ENCODE measurements around the gene HSD17B8. TPM values are rescaled to one million over a fixed set of nuclear protein-coding genes. Genes with fewer than 3 reads are reported as not detected.

Gene HSD17B8
- total RNA-seq, 2 experiments from 2014 or later = 11.0 to 13.6 TPM

DNA sequence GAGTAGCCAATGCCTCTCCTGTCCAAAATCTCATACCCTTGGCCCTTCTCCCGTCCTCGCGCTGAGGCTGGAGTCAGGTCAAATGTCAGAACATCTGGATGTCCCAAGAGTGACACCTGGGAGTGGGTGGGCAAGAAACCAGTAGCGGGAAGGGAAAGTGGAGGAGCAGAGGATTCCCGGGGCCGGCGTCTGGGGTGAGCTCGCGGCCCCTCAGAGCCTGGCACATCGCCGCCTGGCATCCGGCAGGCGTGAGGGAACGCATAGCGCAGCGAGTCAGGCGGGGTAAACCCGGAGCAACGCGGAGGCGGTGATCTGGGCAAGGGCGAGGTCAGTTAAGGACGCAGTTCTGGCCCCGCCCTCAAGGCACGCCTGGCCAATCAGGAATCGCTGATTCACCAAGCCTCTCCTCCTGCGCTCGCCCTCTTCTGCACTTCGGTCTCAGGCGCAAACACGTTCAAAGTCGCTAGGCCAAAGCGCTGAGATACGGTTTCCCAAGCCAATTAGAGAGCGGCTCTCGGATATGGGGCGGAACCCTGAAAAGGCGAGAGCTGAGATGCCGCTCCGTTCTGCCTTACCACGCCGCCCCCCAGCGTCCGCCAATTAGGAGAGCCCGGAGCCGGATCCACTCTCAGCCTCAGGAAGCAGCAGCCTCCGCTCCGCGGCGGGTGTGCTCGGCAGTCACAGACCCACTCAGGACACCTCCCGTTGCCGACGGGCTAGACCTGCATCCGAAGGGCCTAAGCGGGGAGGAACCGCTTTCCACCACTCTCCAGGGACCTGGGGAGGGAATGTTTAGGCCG, 44.7 kb downstream of the HSD17B8 start:
- ChIA-PET CTCF (interaction anchor here (0.6 to 4.3 kb wide), 44 partner anchors 10 to 265 kb away, joined by 3 to 30 read pairs (median 5); partner anchors contain the start of genes B3GALT4, COL11A2, PFDN6 and RING1), POLR2A (interaction anchor here (0.6 to 2.2 kb wide), 5 partner anchors 23 to 276 kb away, joined by 3 to 7 read pairs (median 3); partner anchors contain the start of genes B3GALT4, RING1, RPS18 and VPS52)
- Mint-ChIP-seq H3K9me3 (no peaks in the 10 kb centered on the region), H3K4me3 (peak overlapping the region; percentile 86), H3K27ac (peak overlapping the region; percentile 97), H3K36me3 (ENCODE audit: low read depth) (peaks cover 28% of the 10 kb centered on the region), H3K4me1 (peaks cover 39% of the 10 kb centered on the region), H3K27me3 (peaks cover 4% of the 10 kb centered on the region)
- DNase-seq = peak; percentile 98

GRCh38 chr6:33249732-33250630, 45.5 kb downstream of the HSD17B8 start:
- peaks cover 28% of the 10 kb centered on the region for H3K36me3 Mint-ChIP-seq (ENCODE audit: low read depth)
- ChIA-PET POLR2A (interaction anchor here (0.6 to 2.2 kb wide), 4 partner anchors 22 to 217 kb away, joined by 3 to 7 read pairs (median 4); partner anchors contain the start of genes B3GALT4, RPS18 and VPS52), CTCF (interaction anchor here (0.7 to 4.3 kb wide), 16 partner anchors 12 to 130 kb away, joined by 3 to 30 read pairs (median 8); partner anchors contain the start of genes B3GALT4, RING1 and VPS52)
- peaks cover 39% of the 10 kb centered on the region for H3K4me1 Mint-ChIP-seq
- peaks cover 4% of the 10 kb centered on the region for H3K27me3 Mint-ChIP-seq
- peak overlapping the region; percentile 97 for H3K27ac Mint-ChIP-seq
- peak overlapping the region; percentile 86 for H3K4me3 Mint-ChIP-seq
- DNase-seq = peak; percentile 10
- H3K9me3 Mint-ChIP-seq = no peaks in the 10 kb centered on the region

DNA sequence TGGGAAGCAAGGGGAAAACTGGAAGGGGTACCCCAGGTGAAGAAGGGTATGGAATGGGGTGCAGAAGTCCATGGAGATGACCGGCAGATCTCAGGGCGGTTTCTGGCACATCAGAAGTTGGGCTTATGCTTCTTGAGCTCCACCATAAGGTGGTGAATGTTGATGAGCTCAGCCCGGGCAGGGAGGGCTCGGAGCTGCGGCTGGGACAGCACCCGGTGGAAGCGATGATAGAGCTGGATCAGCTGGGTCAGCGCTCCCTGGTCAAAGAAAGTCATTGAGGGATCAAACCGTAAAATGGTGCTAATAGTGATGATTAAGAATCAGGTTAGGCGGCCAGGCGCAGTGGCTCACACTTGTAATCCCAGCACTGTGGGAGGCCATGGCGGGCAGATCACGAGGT, 46.3 kb downstream of the HSD17B8 start:
- Mint-ChIP-seq H3K4me3 (peak overlapping the region; percentile 86), H3K36me3 (ENCODE audit: low read depth) (peaks cover 29% of the 10 kb centered on the region), H3K4me1 (peaks cover 39% of the 10 kb centered on the region), H3K27me3 (peaks cover 4% of the 10 kb centered on the region), H3K27ac (peak overlapping the region; percentile 97), H3K9me3 (no peaks in the 10 kb centered on the region)
- ChIA-PET CTCF (interaction anchor here (0.6 to 3.8 kb wide), 6 partner anchors 11 to 54 kb away, joined by 3 to 24 read pairs (median 6); partner anchors contain the start of genes B3GALT4, RING1, RPS18 and VPS52), POLR2A (no interaction called here)
- DNase-seq = no peak

- ChIA-PET POLR2A (interaction anchor here (0.6 kb wide), 1 partner anchor 48 kb away, joined by 4 read pairs; no protein-coding TSS in a partner anchor), CTCF (interaction anchor here (0.6 to 1.8 kb wide), 3 partner anchors 21 to 33 kb away, joined by 3 to 6 read pairs (median 5); partner anchors contain the start of genes B3GALT4, RPS18 and VPS52)
- no peaks in the 10 kb centered on the region for H3K9me3 Mint-ChIP-seq
Observed at GRCh38 chr6:33251395-33252012, 47.0 kb downstream of the HSD17B8 start.

GRCh38 chr6:33252759-33253158, 48.3 kb downstream of the HSD17B8 start:
- ChIA-PET CTCF (interaction anchor here (0.7 kb wide), 1 partner anchor 13 kb away, joined by 3 read pairs; no protein-coding TSS in a partner anchor), POLR2A (no interaction called here)
- Mint-ChIP-seq H3K36me3 (ENCODE audit: low read depth) (peaks cover 33% of the 10 kb centered on the region), H3K4me1 (peaks cover 39% of the 10 kb centered on the region), H3K4me3 (no peak overlapping the region), H3K9me3 (no peaks in the 10 kb centered on the region), H3K27me3 (no peaks in the 10 kb centered on the region), H3K27ac (no peak overlapping the region)
- no peak for DNase-seq

More at GRCh38 chr6:33251395-33252012, 47.0 kb downstream of the HSD17B8 start:
- peaks cover 3% of the 10 kb centered on the region for H3K27me3 Mint-ChIP-seq
- H3K36me3 Mint-ChIP-seq (ENCODE audit: low read depth) = peaks cover 32% of the 10 kb centered on the region
- H3K27ac Mint-ChIP-seq = peak overlapping the region; percentile 73
- H3K4me1 Mint-ChIP-seq = peaks cover 39% of the 10 kb centered on the region
- no peak for DNase-seq
- peak overlapping the region; percentile 20 for H3K4me3 Mint-ChIP-seq

GRCh38 chr6:33254591-33254990, 50.1 kb downstream of the HSD17B8 start:
- peaks cover 25% of the 10 kb centered on the region for H3K4me1 Mint-ChIP-seq
- ChIA-PET CTCF (interaction anchor here (0.5 to 0.9 kb wide), 3 partner anchors 14 to 181 kb away, joined by 3 to 4 read pairs (median 3); partner anchors contain the start of gene HLA-DPA1), POLR2A (no interaction called here)
- H3K27ac Mint-ChIP-seq = no peak overlapping the region
- H3K4me3 Mint-ChIP-seq = no peak overlapping the region
- no peaks in the 10 kb centered on the region for H3K9me3 Mint-ChIP-seq
- no peaks in the 10 kb centered on the region for H3K27me3 Mint-ChIP-seq
- H3K36me3 Mint-ChIP-seq (ENCODE audit: low read depth) = peaks cover 39% of the 10 kb centered on the region
- DNase-seq = no peak

Small RNA genes within 50 kb of the gene (microRNA-seq; reads per million reads assigned to microRNA genes)
- gene MIR219A1 (ENCODE audit: borderline microRNAs expressed, borderline replicate concordance) = 6.3 reads per million, percentile 33 among the genes with 10 or more reads in this experiment

Other genes starting within 250 kb of the HSD17B8 start
- 100 to 1,000 TPM; 334 to 383 TPM for gene BRD2, start 236.1 kb upstream of the HSD17B8 start, total RNA-seq
- 1 to 10 TPM; 1.5 to 1.6 TPM for gene HLA-DOA, start 195.1 kb upstream of the HSD17B8 start, total RNA-seq
- gene HLA-DPA1, start 131.0 kb upstream of the HSD17B8 start, total RNA-seq = 10 to 100 TPM; 26.2 to 29.6 TPM
- gene HLA-DPB1, start 128.7 kb upstream of the HSD17B8 start, total RNA-seq = 10 to 100 TPM; 24.7 to 26.2 TPM
- gene COL11A2, start 12.2 kb upstream of the HSD17B8 start, total RNA-seq = 1 to 10 TPM; 1.3 to 1.4 TPM
- 10 to 100 TPM; 45.0 to 46.2 TPM for gene RXRB, start 4.0 kb upstream of the HSD17B8 start, total RNA-seq
- gene SLC39A7, start 3.8 kb upstream of the HSD17B8 start, total RNA-seq = 10 to 100 TPM; 34.8 to 48.5 TPM
- 10 to 100 TPM; 38.1 to 44.0 TPM for gene RING1, start 3.8 kb downstream of the HSD17B8 start, total RNA-seq
- gene VPS52, start 67.2 kb downstream of the HSD17B8 start, total RNA-seq = 10 to 100 TPM; 79.1 to 84.0 TPM
- 1,000 to 10,000 TPM; 2,438 to 3,135 TPM for gene RPS18, start 67.4 kb downstream of the HSD17B8 start, total RNA-seq
- gene B3GALT4, start 72.5 kb downstream of the HSD17B8 start, total RNA-seq = 10 to 100 TPM; 18.3 to 21.5 TPM
- 10 to 100 TPM; 53.4 to 54.8 TPM for gene WDR46, start 84.6 kb downstream of the HSD17B8 start, total RNA-seq
- gene PFDN6, start 84.9 kb downstream of the HSD17B8 start, total RNA-seq = 10 to 100 TPM; 57.0 to 67.2 TPM
- 10 to 100 TPM; 52.6 to 52.8 TPM for gene RGL2, start 94.3 kb downstream of the HSD17B8 start, total RNA-seq
- 100 to 1,000 TPM; 246 to 263 TPM for gene TAPBP, start 109.4 kb downstream of the HSD17B8 start, total RNA-seq
- 10 to 100 TPM; 15.8 to 16.9 TPM for gene ZBTB22, start 113.1 kb downstream of the HSD17B8 start, total RNA-seq
- 100 to 1,000 TPM in 1 of 2 experiments, 10 to 100 TPM in 1; 98.9 to 113 TPM for gene DAXX, start 118.3 kb downstream of the HSD17B8 start, total RNA-seq
- 100 to 1,000 TPM; 157 to 167 TPM for gene KIFC1, start 187.2 kb downstream of the HSD17B8 start, total RNA-seq
- gene PHF1, start 206.4 kb downstream of the HSD17B8 start, total RNA-seq = 10 to 100 TPM; 34.2 to 37.7 TPM
- gene CUTA, start 213.5 kb downstream of the HSD17B8 start, total RNA-seq = 100 to 1,000 TPM; 191 to 207 TPM
- 10 to 100 TPM; 42.9 to 44.9 TPM for gene SYNGAP1, start 215.4 kb downstream of the HSD17B8 start, total RNA-seq
- gene ZBTB9, start 249.9 kb downstream of the HSD17B8 start, total RNA-seq = 1 to 10 TPM; 9.0 to 9.9 TPM